SK-N-SH (cell line): ENCODE results near the gene KCND3. TPM values are rescaled to one million over a fixed set of nuclear protein-coding genes. Genes with fewer than 3 reads are reported as not detected.

Experiments used
- CTCF ChIA-PET: fragments of 300-600, 350-600 bp; formaldehyde crosslinking; extraction: SDS; loops from one replicate; lab custom pipeline; 2021; lab: Yijun Ruan, JAX
- POLR2A ChIA-PET: fragments of 350-600 bp; sonication (Branson Sonifier 250); formaldehyde crosslinking; extraction: SDS; loops from one replicate; lab custom pipeline; 2020; ENCODE audit warnings: antibody characterized with exemption, inconsistent platforms; lab: Yijun Ruan, JAX
- DNase-seq: peaks from one replicate; pipeline ENCODE4 v3.0.0; 2012
- H2AFZ ChIP-seq: fragments of 200-600 bp; sonication (generic); 2 replicates; pipeline ENCODE4 v1.8.1; 2016; ENCODE audit warnings: antibody characterized with exemption, mild to moderate bottlenecking, low read depth
- H3F3A ChIP-seq: fragments of 200-600 bp; sonication (generic); replicated peaks from 2 replicates; pipeline ENCODE3; 2016; ENCODE audit warnings: antibody characterized with exemption, mild to moderate bottlenecking; ENCODE audit not compliant: insufficient read depth
- H3K27ac ChIP-seq, 2 experiments: fragments of 200-500 bp in 1 of 2; fragments of 200-600 bp in 1 of 2; sonication (Bioruptor generic) in 1 of 2; sonication (generic), shearing (Covaris generic) in 1 of 2; 2 replicates each; pipeline versions ENCODE4 v1.5.1 to v1.6.1; 2014 to 2016; ENCODE audit warnings: low read depth in 2 of 2, inconsistent platforms in 1 of 2, low read length in 1 of 2, mild to moderate bottlenecking in 1 of 2, mixed read lengths in 1 of 2
- H3K27me3 ChIP-seq: fragments of 200-600 bp; sonication (generic), shearing (Covaris generic); 2 replicates; pipeline ENCODE4 v1.6.1; 2016; ENCODE audit warnings: mixed run types; ENCODE audit not compliant: insufficient read depth
- H3K36me3 ChIP-seq, 2 experiments: fragments of 200-500 bp in 1 of 2; fragments of 200-600 bp in 1 of 2; sonication (Bioruptor generic) in 1 of 2; sonication (generic) in 1 of 2; replicated peaks in 1 of 2; 2 replicates each; pipeline versions ENCODE3 to v1.5.1; 2014 to 2016; ENCODE audit warnings: low read length in 1 of 2, mild to moderate bottlenecking in 1 of 2; ENCODE audit not compliant: insufficient read depth in 2 of 2, control insufficient read depth in 1 of 2
- H3K4me1 ChIP-seq, 2 experiments: fragments of 200-500 bp in 1 of 2; fragments of 200-600 bp in 1 of 2; sonication (Bioruptor generic) in 1 of 2; sonication (generic), shearing (Covaris generic) in 1 of 2; 2 replicates each; pipeline versions ENCODE4 v1.5.1 to v1.6.1; 2014 to 2016; ENCODE audit warnings: low read depth in 1 of 2, low read length in 1 of 2, mixed run types in 1 of 2; ENCODE audit not compliant: insufficient read depth in 2 of 2, control insufficient read depth in 1 of 2
- H3K4me2 ChIP-seq: fragments of 200-600 bp; sonication (generic), shearing (Covaris generic); 2 replicates; pipeline ENCODE4 v1.6.1; 2017; ENCODE audit warnings: mixed run types
- H3K4me3 ChIP-seq, 2 experiments: fragments of 200-500 bp in 1 of 2; fragments of 200-600 bp in 1 of 2; sonication (Bioruptor generic) in 1 of 2; sonication (generic), shearing (Covaris generic) in 1 of 2; 2 replicates each; pipeline versions ENCODE4 v1.5.1 to v1.8.1; 2014 to 2016; ENCODE audit warnings: low read depth in 2 of 2, inconsistent platforms in 1 of 2, low read length in 1 of 2, mild to moderate bottlenecking in 1 of 2, mixed read lengths in 1 of 2, moderate library complexity in 1 of 2
- H3K79me2 ChIP-seq: fragments of 200-600 bp; sonication (generic); 2 replicates; pipeline ENCODE4 v1.8.1; 2017; ENCODE audit warnings: mild to moderate bottlenecking; ENCODE audit not compliant: insufficient read depth
- H3K9ac ChIP-seq: fragments of 200-600 bp; sonication (generic); 2 replicates; pipeline ENCODE4 v1.6.1; 2017; ENCODE audit warnings: mixed run types
- H3K9me2 ChIP-seq: fragments of 200-600 bp; sonication (generic); 2 replicates; pipeline ENCODE4 v1.6.1; 2017; ENCODE audit warnings: mixed run types
- H3K9me3 ChIP-seq: fragments of 200-600 bp; sonication (generic); 2 replicates; pipeline ENCODE4 v1.6.1; 2017; ENCODE audit warnings: mixed run types, mild to moderate bottlenecking, moderate library complexity
- H4K20me1 ChIP-seq: fragments of 200-600 bp; sonication (generic); 2 replicates; pipeline ENCODE4 v1.6.1; 2017; ENCODE audit warnings: mild to moderate bottlenecking, mixed run types; ENCODE audit not compliant: insufficient read depth
- CHD2 ChIP-seq: fragments of 150-350 bp; IDR thresholded peaks from 2 replicates; pipeline ENCODE4 v1.6.1; 2018; ENCODE audit warnings: low read length; ENCODE audit not compliant: partially characterized antibody
- FOXJ3 ChIP-seq: sonication (generic); formaldehyde crosslinking; IDR thresholded peaks from 2 replicates; pipeline ENCODE4 v1.5.1; 2020; ENCODE audit warnings: mild to moderate bottlenecking, missing genetic modification reagents
- FOXM1 ChIP-seq: IDR thresholded peaks from 2 replicates; pipeline ENCODE4 v1.4.0; 2012; ENCODE audit warnings: low read depth, mild to moderate bottlenecking
- GABPA ChIP-seq: IDR thresholded peaks from 2 replicates; pipeline ENCODE4 v1.4.0; 2012; ENCODE audit warnings: low read depth, mild to moderate bottlenecking
- GATA2 ChIP-seq: sonication (generic); formaldehyde crosslinking; IDR thresholded peaks from 2 replicates; pipeline ENCODE4 v1.5.0; 2020; ENCODE audit warnings: mild to moderate bottlenecking, missing genetic modification reagents
- NFIC ChIP-seq: IDR thresholded peaks from 2 replicates; pipeline ENCODE4 v1.4.0; 2012; ENCODE audit warnings: borderline replicate concordance
- NRF1 ChIP-seq: IDR thresholded peaks from 2 replicates; pipeline ENCODE4 v1.6.1; 2012; ENCODE audit warnings: low read depth, mild to moderate bottlenecking, low read length
- RAD21 ChIP-seq: IDR thresholded peaks from 2 replicates; pipeline ENCODE4 v1.6.1; 2012; ENCODE audit warnings: mild to moderate bottlenecking, low read length
- RXRA ChIP-seq: IDR thresholded peaks from 2 replicates; pipeline ENCODE4 v1.4.0; 2012; ENCODE audit warnings: low read depth, mild to moderate bottlenecking, borderline replicate concordance
- SIN3A ChIP-seq: IDR thresholded peaks from 2 replicates; pipeline ENCODE4 v1.6.1; 2012; ENCODE audit warnings: low read depth, mild to moderate bottlenecking, low read length, moderate library complexity, borderline replicate concordance
- TEAD4 ChIP-seq: IDR thresholded peaks from 2 replicates; pipeline ENCODE4 v1.4.0; 2012; ENCODE audit warnings: mild to moderate bottlenecking, borderline replicate concordance; ENCODE audit not compliant: insufficient read depth
- WGBS: methylation state at CpG from one replicate; pipeline ENCODE4 v1.1.6; 2017; ENCODE audit warnings: low lambda C conversion rate; 5-methylcytosine and 5-hydroxymethylcytosine counted together
- polyA plus RNA-seq, 3 experiments: library from polyadenylated mRNA; depleted of rRNA; stranded (reverse); fragments of >200 nt; gene quantifications; 2 replicates each; pipeline ENCODE4 v1.2.3, GENCODE V29; 2012
- TF ChIP-seq, protein P1 (sequence below): IDR thresholded peaks from 2 replicates; pipeline ENCODE4; 2012
- TF ChIP-seq, protein P2 (sequence below): IDR thresholded peaks from 2 replicates; pipeline ENCODE4 v1.4.0; 2012; ENCODE audit warnings: low read depth, borderline replicate concordance
- TF ChIP-seq, protein P3 (sequence below): IDR thresholded peaks from 2 replicates; pipeline ENCODE4 v1.6.1; 2012; ENCODE audit warnings: mild to moderate bottlenecking, low read depth, low read length, moderate library complexity
- TF ChIP-seq, protein P4 (sequence below): fragments of 150-350 bp; IDR thresholded peaks from 2 replicates; pipeline ENCODE4 v1.6.1; 2017; ENCODE audit warnings: antibody characterized with exemption, low read length, low read depth, borderline replicate concordance
- TF ChIP-seq, protein P5 (sequence below): IDR thresholded peaks from 2 replicates; pipeline ENCODE4 v1.4.0; 2012; ENCODE audit warnings: low read depth, borderline replicate concordance
- TF ChIP-seq, protein P6 (sequence below): fragments of 150-350 bp; IDR thresholded peaks from 2 replicates; pipeline ENCODE4 v1.6.1; 2016; ENCODE audit warnings: mild to moderate bottlenecking, low read depth, low read length
- TF ChIP-seq, protein P7 (sequence below): IDR thresholded peaks from 2 replicates; pipeline ENCODE4 v1.4.0; 2012; ENCODE audit warnings: low read depth

KCND3 gene
- polyA plus RNA-seq, 1 of the 3 experiments (the other 2 are of a cell fraction), result not detected

DNA sequence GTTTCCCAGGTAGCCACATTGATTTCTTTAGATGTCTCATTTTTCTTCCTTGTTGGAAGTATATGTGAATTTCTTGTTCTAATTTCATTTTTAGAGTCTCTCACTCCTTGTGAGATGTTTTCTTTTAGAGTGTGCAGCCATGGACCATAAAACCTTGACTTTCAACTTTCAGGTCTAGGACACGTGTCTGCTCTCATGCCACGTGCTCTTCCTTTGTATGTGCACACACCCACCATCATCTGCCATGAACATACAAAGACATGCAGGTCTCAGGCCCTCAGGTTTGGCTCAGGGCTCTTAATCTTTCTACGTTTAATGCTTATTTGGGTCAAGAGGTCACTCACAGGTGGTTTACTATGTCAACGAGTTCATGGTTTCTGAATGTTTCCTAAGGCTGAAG lies 163.2 kb downstream of the KCND3 start:
- H3K9me2 ChIP-seq, result no peaks in the 10 kb centered on the region
- H3F3A ChIP-seq, result no peaks in the 10 kb centered on the region
- H3K4me2 ChIP-seq, result no peak overlapping the region
- H3K27me3 ChIP-seq, result no peaks in the 10 kb centered on the region; the same call in 1 of the 2 replicates
- H4K20me1 ChIP-seq, result no peaks in the 10 kb centered on the region
- H3K79me2 ChIP-seq, result no peaks in the 10 kb centered on the region
- TF ChIP-seq, protein P1, sequence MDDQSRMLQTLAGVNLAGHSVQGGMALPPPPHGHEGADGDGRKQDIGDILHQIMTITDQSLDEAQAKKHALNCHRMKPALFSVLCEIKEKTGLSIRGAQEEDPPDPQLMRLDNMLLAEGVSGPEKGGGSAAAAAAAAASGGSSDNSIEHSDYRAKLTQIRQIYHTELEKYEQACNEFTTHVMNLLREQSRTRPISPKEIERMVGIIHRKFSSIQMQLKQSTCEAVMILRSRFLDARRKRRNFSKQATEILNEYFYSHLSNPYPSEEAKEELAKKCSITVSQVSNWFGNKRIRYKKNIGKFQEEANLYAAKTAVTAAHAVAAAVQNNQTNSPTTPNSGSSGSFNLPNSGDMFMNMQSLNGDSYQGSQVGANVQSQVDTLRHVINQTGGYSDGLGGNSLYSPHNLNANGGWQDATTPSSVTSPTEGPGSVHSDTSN, result no peak
- TF ChIP-seq CHD2 (no peak), SIN3A (no peak)
- no peak overlapping the region for H2AFZ ChIP-seq
- DNase-seq, result no peak
- WGBS, result 16% methylated on average over 4 of the region's 4 CpGs
- H3K36me3 ChIP-seq, result no peaks in the 10 kb centered on the region
- H3K9ac ChIP-seq, result no peak overlapping the region
- ChIA-PET POLR2A (no interaction called here), CTCF (no interaction called here)
- no peaks in the 10 kb centered on the region; a peak in 1 of 4 replicates for H3K4me1 ChIP-seq
- H3K9me3 ChIP-seq, result no peaks in the 10 kb centered on the region
- no peak overlapping the region for H3K4me3 ChIP-seq
- no peak overlapping the region for H3K27ac ChIP-seq

DNA sequence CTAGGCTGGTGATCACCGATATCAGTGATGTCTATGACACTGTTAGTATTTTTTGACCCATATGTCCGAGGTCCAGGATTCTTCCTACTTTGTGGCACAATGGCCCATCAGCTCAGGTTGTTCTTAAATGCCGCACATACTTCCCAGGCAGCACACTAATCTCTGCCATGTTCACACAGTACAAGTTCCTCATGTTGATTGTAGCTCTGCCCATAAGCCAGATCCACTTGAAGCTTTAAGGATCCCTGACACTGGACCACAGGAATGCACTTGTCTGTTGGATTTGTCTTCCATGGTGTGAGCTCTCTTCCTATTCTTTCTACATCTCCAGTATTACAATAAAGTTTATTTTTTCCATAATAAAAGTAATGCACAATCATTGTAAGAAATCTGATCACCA lies 164.3 kb downstream of the KCND3 start:
- H3K9me2 ChIP-seq, result no peaks in the 10 kb centered on the region
- DNase-seq, result no peak
- H3K4me1 ChIP-seq, result no peaks in the 10 kb centered on the region; a peak in 1 of 4 replicates
- H3K27ac ChIP-seq, result no peak overlapping the region
- H4K20me1 ChIP-seq, result no peaks in the 10 kb centered on the region
- 26% methylated on average over 3 of the region's 3 CpGs for WGBS
- POLR2A ChIA-PET, result no interaction called here
- H3F3A ChIP-seq, result no peaks in the 10 kb centered on the region
- H3K36me3 ChIP-seq, result no peaks in the 10 kb centered on the region
- no peaks in the 10 kb centered on the region; the same call in 1 of the 2 replicates for H3K27me3 ChIP-seq
- no peak overlapping the region for H3K4me2 ChIP-seq
- CTCF ChIA-PET, result no interaction called here
- no peak overlapping the region for H3K9ac ChIP-seq
- no peaks in the 10 kb centered on the region for H3K9me3 ChIP-seq
- H2AFZ ChIP-seq, result no peak overlapping the region
- H3K4me3 ChIP-seq, result no peak overlapping the region
- H3K79me2 ChIP-seq, result no peaks in the 10 kb centered on the region
- TF ChIP-seq GATA2 (CRISPR knock-in tag) (no peak), FOXJ3 (no peak), RAD21 (no peak), RXRA (no peak), TEAD4 (no peak), FOXM1 (no peak), NFIC (no peak), GABPA (no peak), NRF1 (no peak)
- TF ChIP-seq, protein P2, sequence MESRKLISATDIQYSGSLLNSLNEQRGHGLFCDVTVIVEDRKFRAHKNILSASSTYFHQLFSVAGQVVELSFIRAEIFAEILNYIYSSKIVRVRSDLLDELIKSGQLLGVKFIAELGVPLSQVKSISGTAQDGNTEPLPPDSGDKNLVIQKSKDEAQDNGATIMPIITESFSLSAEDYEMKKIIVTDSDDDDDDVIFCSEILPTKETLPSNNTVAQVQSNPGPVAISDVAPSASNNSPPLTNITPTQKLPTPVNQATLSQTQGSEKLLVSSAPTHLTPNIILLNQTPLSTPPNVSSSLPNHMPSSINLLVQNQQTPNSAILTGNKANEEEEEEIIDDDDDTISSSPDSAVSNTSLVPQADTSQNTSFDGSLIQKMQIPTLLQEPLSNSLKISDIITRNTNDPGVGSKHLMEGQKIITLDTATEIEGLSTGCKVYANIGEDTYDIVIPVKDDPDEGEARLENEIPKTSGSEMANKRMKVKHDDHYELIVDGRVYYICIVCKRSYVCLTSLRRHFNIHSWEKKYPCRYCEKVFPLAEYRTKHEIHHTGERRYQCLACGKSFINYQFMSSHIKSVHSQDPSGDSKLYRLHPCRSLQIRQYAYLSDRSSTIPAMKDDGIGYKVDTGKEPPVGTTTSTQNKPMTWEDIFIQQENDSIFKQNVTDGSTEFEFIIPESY, result no peak
- TF ChIP-seq, protein P3, sequence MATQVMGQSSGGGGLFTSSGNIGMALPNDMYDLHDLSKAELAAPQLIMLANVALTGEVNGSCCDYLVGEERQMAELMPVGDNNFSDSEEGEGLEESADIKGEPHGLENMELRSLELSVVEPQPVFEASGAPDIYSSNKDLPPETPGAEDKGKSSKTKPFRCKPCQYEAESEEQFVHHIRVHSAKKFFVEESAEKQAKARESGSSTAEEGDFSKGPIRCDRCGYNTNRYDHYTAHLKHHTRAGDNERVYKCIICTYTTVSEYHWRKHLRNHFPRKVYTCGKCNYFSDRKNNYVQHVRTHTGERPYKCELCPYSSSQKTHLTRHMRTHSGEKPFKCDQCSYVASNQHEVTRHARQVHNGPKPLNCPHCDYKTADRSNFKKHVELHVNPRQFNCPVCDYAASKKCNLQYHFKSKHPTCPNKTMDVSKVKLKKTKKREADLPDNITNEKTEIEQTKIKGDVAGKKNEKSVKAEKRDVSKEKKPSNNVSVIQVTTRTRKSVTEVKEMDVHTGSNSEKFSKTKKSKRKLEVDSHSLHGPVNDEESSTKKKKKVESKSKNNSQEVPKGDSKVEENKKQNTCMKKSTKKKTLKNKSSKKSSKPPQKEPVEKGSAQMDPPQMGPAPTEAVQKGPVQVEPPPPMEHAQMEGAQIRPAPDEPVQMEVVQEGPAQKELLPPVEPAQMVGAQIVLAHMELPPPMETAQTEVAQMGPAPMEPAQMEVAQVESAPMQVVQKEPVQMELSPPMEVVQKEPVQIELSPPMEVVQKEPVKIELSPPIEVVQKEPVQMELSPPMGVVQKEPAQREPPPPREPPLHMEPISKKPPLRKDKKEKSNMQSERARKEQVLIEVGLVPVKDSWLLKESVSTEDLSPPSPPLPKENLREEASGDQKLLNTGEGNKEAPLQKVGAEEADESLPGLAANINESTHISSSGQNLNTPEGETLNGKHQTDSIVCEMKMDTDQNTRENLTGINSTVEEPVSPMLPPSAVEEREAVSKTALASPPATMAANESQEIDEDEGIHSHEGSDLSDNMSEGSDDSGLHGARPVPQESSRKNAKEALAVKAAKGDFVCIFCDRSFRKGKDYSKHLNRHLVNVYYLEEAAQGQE, result no peak
- TF ChIP-seq, protein P4, sequence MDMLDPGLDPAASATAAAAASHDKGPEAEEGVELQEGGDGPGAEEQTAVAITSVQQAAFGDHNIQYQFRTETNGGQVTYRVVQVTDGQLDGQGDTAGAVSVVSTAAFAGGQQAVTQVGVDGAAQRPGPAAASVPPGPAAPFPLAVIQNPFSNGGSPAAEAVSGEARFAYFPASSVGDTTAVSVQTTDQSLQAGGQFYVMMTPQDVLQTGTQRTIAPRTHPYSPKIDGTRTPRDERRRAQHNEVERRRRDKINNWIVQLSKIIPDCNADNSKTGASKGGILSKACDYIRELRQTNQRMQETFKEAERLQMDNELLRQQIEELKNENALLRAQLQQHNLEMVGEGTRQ, result no peak
- TF ChIP-seq, protein P5, sequence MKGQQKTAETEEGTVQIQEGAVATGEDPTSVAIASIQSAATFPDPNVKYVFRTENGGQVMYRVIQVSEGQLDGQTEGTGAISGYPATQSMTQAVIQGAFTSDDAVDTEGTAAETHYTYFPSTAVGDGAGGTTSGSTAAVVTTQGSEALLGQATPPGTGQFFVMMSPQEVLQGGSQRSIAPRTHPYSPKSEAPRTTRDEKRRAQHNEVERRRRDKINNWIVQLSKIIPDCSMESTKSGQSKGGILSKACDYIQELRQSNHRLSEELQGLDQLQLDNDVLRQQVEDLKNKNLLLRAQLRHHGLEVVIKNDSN, result no peak
- TF ChIP-seq, protein P6, sequence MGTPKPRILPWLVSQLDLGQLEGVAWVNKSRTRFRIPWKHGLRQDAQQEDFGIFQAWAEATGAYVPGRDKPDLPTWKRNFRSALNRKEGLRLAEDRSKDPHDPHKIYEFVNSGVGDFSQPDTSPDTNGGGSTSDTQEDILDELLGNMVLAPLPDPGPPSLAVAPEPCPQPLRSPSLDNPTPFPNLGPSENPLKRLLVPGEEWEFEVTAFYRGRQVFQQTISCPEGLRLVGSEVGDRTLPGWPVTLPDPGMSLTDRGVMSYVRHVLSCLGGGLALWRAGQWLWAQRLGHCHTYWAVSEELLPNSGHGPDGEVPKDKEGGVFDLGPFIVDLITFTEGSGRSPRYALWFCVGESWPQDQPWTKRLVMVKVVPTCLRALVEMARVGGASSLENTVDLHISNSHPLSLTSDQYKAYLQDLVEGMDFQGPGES, result no peak
- TF ChIP-seq, protein P7, sequence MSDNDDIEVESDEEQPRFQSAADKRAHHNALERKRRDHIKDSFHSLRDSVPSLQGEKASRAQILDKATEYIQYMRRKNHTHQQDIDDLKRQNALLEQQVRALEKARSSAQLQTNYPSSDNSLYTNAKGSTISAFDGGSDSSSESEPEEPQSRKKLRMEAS, result no peak
